SHP77 (cell line): ENCODE data around the gene FRMD6.
"Not testable (repeated sequence)": the region's sequence is repeated elsewhere in the genome, so short reads cannot be mapped to it uniquely, and the experiment has no call there.

Source experiments
- DNase-seq, 2 experiments: peaks; one replicate each; lab custom pipeline; 2025; lab: John Stamatoyannopoulos, UW

The FRMD6 gene

GRCh38 chr14:51630987-51631386 lies 20.7 kb upstream of the FRMD6 start:
- no peak for DNase-seq

GRCh38 chr14:51633298-51633697 lies 18.4 kb upstream of the FRMD6 start:
- DNase-seq, result not testable (repeated sequence)

- DNase-seq, result no peak
Measured at GRCh38 chr14:51636109-51636508, 15.6 kb upstream of the FRMD6 start.

GRCh38 chr14:51638071-51638944 lies 13.4 kb upstream of the FRMD6 start:
- DNase-seq, result no peak

- DNase-seq, result no peak
Measured at GRCh38 chr14:51639668-51640316, 11.9 kb upstream of the FRMD6 start.

- no peak for DNase-seq
Measured at GRCh38 chr14:51643140-51643539, 8.6 kb upstream of the FRMD6 start.

DNA sequence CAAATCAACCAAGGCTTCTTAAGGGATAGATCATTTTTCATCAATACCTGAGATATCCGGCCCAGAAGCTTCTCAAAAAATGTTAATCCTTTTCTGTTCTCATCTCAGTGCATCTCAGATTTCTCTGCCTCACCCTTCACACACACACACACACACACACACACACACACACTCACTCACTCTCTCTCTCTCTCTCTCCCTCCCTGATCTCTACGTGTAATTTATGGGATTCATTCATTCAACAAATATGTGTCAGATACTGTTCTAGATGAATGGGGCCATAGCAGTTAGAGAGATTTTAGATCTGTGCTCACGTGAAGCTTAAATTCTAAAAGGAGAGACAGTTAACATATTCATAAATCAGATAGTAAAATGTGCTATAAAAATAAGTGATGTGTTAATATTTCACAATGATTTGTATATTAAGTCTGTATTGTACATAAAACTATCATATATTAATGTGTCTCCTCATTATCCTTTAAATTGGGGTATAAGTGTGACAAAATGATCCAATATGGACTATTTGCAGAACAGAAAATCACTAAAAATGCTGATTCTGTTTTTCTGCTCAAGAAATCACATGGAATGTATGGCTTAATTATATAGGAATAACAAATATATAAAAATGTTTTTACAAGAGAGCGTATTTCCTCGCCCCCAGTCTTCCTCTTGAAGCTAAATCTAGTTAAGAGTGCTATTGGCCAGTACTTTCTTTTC lies 7.3 kb upstream of the FRMD6 start:
- DNase-seq, result no peak

DNA sequence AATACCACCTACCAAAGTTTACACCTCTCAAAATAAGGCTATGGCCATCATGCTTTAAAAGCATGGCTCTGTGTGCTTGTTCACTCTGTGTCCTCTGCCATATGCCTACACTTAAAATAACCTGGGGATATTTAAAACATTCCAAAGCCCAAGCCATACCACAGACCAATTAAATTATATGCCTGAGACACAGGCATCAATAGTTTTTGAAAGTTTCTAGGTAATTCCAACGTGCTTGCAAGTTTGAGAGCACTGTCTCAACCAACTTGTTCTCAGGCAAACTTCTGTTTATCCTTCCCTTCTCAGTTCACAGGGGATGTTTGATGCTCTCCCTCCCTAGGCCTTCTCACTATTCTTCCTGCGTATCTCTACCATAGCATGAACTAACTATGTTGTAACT lies 3.4 kb upstream of the FRMD6 start:
- no peak for DNase-seq

DNA sequence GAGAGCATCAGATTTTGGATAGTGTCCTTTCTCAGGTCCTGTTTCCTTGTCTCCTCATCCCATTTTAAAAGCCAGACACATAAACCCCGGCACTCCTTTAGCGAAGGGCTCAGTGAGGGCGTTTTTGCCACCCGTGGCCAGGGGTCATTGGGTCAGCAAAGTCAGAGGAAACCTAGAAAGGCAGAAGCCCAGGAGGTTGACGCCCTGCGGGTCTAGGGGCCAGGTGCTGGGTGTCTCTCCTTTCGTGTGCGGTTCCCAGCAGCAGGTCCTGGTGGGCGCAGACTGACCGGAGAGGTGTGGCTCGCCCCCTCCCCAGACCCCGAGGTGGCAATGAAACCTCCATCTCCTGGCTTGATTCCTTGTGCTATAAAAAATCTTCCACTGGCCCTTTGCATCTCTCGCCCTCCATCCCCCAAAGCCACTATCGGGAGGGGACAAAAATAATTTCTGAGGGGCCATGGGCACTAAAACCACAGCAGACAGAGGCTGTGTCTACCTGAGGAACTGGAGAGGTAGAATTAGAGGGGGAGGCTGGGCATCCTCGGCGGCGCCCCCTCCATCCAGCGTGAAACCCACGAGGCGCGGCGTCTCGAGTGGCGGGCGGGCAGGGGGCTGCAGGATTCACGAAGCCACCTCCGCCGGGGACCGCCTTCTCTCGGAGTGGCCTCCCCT lies 858 bp upstream of the FRMD6 start:
- peak in 1 of 2 experiments; percentile 22 for DNase-seq

DNA sequence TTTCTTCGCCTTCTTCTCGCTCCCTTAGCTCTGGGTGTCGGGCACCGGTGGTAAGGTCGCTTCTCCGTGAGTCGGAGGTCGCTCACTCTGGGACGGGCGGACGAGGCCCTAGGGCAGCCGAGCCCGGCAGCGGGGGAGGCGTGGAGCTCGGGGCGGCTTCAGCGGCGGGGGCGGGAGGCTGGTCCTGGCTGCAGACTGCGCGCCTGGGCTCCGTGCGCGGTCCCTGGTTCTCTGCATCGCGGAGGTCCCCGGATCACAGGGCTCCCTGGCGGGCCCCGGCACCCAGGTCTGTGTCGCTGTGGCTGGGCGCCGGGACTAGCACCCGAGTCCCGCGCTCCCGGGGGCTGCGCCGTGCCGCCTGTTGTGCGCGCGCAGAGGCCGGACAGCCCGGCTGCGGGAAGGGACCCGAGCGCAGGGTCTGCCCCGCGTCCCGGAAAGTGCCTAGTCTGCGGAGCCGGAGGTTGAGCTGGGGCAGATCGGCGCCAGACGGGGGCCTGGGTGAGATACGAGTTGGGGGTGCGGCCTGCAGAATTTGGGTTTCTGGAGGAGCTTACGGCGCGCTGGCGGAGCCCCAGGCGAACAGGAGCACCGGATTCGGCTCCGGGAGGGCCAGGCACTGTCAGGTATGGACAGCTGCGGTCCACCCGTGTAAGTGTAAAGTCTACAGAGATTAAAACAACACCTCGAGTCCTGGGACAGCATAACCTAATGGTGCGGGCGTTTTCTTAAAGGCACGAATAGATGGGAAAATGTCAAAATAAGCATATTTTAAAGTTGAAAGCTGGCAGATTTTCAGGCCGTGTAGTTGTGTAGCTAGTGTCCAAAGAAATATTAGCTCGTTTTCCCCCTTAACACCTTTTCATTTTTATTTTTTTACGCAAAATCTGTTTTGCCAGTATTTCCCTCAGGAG lies 713 bp downstream of the FRMD6 start:
- DNase-seq, result peak; percentile 48 to 56

DNA sequence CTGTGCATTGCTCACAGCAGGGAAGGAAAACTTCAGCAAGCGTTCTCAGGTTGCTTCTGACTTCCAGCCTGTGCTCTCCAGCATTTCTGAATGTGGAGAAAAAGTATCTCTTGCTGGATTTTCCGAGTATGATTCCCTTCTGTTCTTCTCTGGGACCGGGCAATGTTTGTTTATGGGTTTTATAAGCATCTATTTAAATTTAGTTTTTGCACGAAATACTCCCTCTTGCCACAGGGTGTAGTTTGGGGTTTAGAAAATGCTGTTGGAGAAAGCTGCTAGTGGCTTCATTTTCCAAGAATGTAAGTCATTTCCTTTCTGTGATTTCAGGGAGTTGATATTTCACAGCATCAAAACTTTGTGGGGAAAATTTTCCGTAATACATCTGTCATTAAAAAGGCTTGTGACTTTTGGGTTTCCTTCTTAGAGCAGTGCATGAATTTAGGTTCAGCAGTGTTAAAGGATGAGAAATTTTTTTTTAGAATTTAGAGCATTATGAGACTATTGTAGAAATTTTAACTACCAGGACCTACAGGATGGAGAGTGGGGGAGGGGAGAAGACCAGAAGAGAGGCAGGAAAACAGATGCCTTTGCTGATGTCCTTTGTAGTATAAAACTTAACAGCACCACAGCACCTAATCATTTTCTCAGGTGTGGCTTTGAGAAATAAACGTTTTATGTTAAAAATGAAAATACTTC lies 1.5 kb downstream of the FRMD6 start:
- DNase-seq, result no peak

DNA sequence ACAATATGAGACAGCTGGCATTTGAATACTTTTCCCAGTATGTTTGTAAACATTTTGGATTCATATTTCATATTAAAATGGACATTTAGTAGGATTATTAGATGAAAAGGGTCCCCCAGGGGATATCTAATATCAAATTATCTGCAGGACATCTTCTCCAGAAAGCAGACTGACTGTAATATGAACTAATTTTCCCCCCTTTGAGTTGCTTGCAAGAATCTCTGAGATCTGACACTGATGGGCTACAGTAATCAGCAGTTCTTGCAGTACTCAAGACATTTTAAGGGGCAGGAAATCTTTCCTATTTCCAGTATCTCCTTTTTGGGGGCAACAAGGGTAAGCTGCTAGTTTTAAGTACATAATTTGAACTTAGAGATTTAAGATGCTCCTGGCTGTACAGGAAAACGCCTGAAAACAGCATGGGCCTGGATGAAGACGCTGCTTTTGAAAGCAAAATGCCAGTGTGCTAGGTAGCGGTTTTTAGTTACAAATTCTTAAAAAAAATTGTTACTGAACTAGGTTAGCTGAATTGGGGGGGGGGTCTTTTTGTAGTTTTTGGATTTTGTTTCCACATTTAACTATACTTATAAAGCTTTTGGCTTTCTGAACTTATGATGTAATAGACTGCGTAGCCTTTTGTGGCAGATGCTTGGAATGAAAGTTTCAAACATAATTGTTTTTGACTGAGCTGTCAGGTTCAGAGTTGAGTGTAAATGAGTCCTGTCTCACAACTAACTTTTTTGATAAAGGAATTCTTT lies 2.2 kb downstream of the FRMD6 start:
- no peak for DNase-seq

GRCh38 chr14:51654533-51654845 lies 2.8 kb downstream of the FRMD6 start:
- no peak for DNase-seq

- DNase-seq, result no peak
Measured at GRCh38 chr14:51657762-51658161, 6.1 kb downstream of the FRMD6 start.

GRCh38 chr14:51658441-51659173 lies 6.9 kb downstream of the FRMD6 start:
- no peak for DNase-seq

DNA sequence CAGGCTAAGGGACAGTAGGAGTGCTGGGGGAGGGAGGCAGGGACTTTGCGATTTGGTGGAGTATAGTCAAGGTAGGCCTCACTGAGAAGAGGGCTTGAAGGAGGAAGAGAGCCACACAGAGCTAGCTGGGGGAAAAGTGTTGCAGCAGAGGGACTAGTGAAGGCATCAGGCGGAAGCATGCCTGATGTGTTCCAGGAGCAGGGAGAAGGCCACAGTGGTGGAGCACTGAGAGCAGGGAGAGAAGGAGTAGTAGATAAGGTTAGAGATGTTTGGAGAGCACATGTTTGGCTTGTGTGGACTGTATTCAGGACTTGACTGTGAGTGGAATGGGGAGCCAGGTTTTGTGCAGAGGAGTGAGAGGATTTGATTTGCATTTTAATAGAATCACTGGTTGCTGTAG lies 9.0 kb downstream of the FRMD6 start:
- DNase-seq, result no peak

- no peak for DNase-seq
Measured at GRCh38 chr14:51661504-51661903, 9.8 kb downstream of the FRMD6 start.

GRCh38 chr14:51663783-51664326 lies 12.1 kb downstream of the FRMD6 start:
- DNase-seq, result no peak

DNA sequence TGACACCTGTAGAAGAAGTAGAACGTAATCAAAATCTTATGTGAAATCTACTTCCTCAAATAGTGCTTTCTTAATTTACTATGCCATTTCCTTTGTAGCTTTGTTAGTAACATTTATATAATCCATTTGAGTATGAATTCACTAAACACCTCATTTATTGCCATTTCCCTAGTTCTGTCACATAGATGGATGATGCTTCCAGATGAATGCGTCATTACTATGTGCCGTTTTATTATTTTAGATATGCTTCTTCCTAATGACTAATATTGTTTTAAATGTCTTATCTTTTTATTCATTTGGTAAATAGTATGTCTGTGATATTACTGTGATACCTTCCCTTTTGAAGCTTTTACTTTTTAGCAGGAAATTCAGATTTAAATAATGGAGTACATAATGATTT lies 14.4 kb downstream of the FRMD6 start:
- DNase-seq, result no peak
